NB4 (cell line): Measurements from ENCODE around the gene BOC.

Source experiments
- DNase-seq: peaks from one replicate; pipeline ENCODE4 v3.0.0; 2010; ENCODE audit warnings: low read depth
- H3K4me3 ChIP-seq: one replicate; pipeline ENCODE4 v1.5.1; 2011; ENCODE audit warnings: mild to moderate bottlenecking, low read depth, low read length, moderate library complexity
- CTCF ChIP-seq: IDR thresholded peaks from one replicate; pipeline ENCODE4 v1.5.1; 2012; ENCODE audit warnings: low read depth, low read length
- MAX ChIP-seq: IDR thresholded peaks from 2 replicates; pipeline ENCODE4 v1.6.1; 2011; ENCODE audit warnings: low read depth, low read length
- MYC ChIP-seq: IDR thresholded peaks from 2 replicates; pipeline ENCODE4 v1.6.1; 2011; ENCODE audit warnings: low read depth, low read length
- POLR2A ChIP-seq: IDR thresholded peaks from 2 replicates; pipeline ENCODE4 v1.6.1; 2011; ENCODE audit warnings: mild to moderate bottlenecking; ENCODE audit not compliant: insufficient read length; ENCODE audit errors: extremely low read depth

The BOC gene

GRCh38 chr3:113211330-113212149 is at the start of gene BOC:
Gene BOC (plus strand): TSS chr3:113211557. CDS start chr3:113249803, 38,246 bp downstream.
- H3K4me3 ChIP-seq = peak within 1 kb of the TSS; percentile 23
- TF ChIP-seq MYC (no peak), CTCF (no peak), POLR2A (no peak), MAX (no peak)
- DNase-seq = peak; percentile 38

- no peak overlapping the region for H3K4me3 ChIP-seq
- DNase-seq = no peak
- no peak for TF ChIP-seq MYC
- TF ChIP-seq CTCF = no peak
- TF ChIP-seq POLR2A = no peak
- TF ChIP-seq MAX = no peak
These were observed 49.7 kb upstream of the BOC start for GRCh38 chr3:113161661-113162060.

GRCh38 chr3:113163152-113163551 is 48.2 kb upstream of the BOC start:
- H3K4me3 ChIP-seq = no peak overlapping the region
- TF ChIP-seq MAX (no peak), MYC (no peak), POLR2A (no peak), CTCF (no peak)
- no peak for DNase-seq

GRCh38 chr3:113165841-113166240 is 45.5 kb upstream of the BOC start:
- no peak overlapping the region for H3K4me3 ChIP-seq
- no peak for DNase-seq
- no peak for TF ChIP-seq CTCF
- TF ChIP-seq MAX = no peak
- no peak for TF ChIP-seq POLR2A
- no peak for TF ChIP-seq MYC

- TF ChIP-seq CTCF (no peak), POLR2A (no peak), MAX (no peak), MYC (no peak)
- no peak overlapping the region for H3K4me3 ChIP-seq
- no peak for DNase-seq
These were observed 45.0 kb upstream of the BOC start for GRCh38 chr3:113166357-113166718.
